ENCODE results near the gene CLDN10.
"Not testable (repeated sequence)": the region's sequence is repeated elsewhere in the genome, so short reads cannot be mapped to it uniquely, and the experiment has no call there.

CLDN10 gene

DNA sequence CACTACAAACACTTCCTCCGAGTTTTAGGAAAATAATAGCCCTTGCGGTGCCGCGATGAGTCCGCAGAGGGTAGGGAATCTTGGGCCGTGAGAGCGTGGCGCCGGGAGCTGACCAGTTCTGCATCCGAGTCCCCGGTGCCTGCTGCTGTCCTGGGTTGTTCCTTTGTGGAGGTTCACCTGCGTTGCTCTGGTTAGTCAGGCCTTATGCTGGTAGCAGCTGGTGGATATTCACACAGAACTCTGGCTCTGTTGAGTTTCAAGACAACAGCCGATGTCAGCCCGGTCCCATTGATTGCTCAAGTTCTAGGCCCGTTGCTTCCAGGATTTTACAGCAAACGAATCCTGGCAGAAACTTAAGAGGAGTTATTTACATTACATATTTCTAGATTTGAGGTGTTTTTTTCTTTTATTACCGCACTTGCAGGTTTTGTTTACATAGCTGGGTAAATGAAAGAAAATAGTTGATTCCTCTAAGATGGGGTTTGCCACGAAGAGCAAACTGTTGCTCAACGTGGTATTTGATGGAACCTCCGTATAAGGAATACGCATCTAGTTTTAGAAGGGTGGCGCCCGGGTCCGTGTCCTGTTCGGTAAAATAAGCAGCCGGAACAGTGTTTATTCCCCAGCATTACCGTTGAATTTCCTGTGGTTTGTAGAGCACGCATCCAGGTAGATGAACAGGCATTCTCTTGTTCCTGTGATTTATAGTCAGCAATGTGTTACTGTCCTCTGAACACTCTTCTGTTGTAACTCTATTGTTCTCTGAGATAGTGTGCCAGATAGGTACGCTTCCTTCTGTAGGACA, 1.3 kb downstream of the CLDN10 start:
- FAIRE-seq (no peak), DNase-seq (ENCODE audit: insufficient read length, low spot score) (no peak)
- TF ChIP-seq, protein P1, sequence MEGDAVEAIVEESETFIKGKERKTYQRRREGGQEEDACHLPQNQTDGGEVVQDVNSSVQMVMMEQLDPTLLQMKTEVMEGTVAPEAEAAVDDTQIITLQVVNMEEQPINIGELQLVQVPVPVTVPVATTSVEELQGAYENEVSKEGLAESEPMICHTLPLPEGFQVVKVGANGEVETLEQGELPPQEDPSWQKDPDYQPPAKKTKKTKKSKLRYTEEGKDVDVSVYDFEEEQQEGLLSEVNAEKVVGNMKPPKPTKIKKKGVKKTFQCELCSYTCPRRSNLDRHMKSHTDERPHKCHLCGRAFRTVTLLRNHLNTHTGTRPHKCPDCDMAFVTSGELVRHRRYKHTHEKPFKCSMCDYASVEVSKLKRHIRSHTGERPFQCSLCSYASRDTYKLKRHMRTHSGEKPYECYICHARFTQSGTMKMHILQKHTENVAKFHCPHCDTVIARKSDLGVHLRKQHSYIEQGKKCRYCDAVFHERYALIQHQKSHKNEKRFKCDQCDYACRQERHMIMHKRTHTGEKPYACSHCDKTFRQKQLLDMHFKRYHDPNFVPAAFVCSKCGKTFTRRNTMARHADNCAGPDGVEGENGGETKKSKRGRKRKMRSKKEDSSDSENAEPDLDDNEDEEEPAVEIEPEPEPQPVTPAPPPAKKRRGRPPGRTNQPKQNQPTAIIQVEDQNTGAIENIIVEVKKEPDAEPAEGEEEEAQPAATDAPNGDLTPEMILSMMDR (IDR thresholded peaks at IDR 0.05; ENCODE audit: insufficient read depth, missing control alignments), result no peak

DNA sequence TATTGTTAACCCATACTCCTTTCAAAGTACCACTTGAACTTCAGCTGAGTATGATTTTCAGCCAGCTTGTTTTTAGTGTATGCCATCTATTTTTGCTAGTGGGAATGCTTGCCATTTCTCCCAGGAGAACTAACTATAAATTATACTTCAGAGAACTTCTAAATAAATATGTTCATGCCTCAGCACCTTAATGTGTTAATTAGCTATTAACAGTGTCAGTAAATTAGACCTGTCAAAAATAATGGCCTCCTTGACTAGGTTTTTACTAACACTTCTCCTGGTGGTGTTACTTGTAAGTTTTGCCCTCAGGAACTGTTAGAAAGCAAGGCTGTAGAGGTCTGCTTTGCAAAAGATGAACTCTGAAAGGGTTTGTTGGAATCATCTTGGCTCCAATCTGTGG, 4.5 kb downstream of the CLDN10 start:
- FAIRE-seq (no peak), DNase-seq (ENCODE audit: insufficient read length, low spot score) (no peak)
- TF ChIP-seq, protein P1 (IDR thresholded peaks at IDR 0.05; ENCODE audit: insufficient read depth, missing control alignments), result no peak

DNA sequence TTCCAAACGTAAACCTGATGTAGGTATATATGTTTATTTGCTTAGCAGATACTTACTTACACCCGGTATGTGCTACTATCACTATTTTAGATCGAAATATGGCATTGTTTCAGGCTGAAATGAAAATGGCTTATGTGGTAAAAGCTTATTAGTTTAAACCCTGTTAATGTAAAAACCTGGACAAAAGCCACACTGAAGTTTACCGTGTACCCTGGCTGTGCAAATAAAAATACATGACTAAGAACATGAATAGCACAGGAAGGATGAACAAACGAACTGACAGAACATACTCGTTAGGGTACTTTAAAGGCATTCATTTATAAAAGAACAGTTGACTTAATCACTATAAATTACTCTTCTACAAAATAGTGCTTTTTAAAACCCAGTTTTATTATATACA, 6.6 kb downstream of the CLDN10 start:
- FAIRE-seq, result no peak
- TF ChIP-seq, protein P1 (IDR thresholded peaks at IDR 0.05; ENCODE audit: insufficient read depth, missing control alignments), result no peak
- DNase-seq (ENCODE audit: insufficient read length, low spot score), result no peak

DNA sequence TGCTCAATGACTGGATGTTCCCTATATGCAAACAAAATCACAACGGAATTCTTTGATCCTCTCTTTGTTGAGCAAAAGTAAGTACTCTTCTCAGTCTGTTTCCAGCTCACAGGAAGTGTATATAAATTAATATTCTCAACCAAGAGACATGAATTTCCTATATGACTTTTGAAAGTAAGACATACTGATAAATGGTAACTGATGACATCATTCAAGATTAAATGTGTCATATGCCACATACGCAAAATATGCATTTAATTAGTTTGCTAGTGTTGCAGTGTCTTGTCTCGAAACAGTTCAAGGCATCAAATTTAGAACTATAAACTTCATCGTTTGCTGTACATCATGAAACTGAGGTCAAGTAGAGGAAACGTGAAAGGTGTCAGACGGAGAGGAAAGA, 7.9 kb downstream of the CLDN10 start:
- DNase-seq (ENCODE audit: insufficient read length, low spot score) (no peak), FAIRE-seq (no peak)
- TF ChIP-seq, protein P1 (IDR thresholded peaks at IDR 0.05; ENCODE audit: insufficient read depth, missing control alignments), result no peak

DNA sequence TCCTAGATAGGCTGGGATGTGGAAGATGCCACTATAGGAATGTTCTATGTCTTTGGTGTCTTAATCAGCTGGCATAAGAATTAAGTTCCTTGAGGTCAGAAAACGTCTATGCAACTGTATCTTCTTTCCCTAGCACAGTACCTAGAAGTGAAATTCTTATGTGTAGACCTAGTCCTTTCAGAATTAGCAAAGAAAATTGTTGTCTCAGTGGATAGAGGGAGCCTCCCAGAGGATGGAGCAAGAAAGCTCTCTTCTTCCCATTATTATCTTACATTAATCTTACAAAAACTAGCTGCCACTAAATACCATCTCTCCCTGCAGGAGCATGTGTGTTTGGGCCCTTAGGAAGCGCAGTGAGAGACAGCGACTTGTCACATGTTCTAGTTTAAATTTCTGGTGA, 11.6 kb downstream of the CLDN10 start:
- FAIRE-seq, result no peak
- DNase-seq (ENCODE audit: insufficient read length, low spot score), result no peak
- TF ChIP-seq, protein P1 (IDR thresholded peaks at IDR 0.05; ENCODE audit: insufficient read depth, missing control alignments), result no peak

DNA sequence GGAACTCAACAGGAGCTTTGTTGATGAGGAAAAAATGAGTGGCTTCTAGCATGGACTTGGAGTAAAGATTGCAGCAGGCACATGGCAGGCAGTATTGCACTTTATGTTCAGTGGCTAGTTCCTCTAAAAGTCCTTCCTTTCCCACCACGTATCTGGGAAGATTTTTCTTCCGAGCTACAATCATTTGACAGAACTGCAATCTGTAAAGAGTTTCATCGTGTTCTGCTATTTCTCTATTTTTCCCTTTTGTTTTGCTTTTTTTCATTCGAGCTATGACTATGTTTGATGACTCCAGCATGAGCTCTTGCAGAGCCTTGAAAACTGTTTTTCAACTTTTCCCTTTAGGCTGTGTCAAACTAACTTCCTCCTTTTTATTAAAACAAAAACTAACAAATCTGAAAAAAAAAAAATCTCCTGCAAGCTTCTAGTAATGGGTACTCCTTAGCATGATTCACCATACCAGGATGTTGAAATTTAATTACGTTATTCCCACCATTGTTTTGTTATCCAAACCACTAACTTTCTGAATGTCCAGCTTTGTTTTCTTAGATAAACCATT, 12.3 kb downstream of the CLDN10 start:
- TF ChIP-seq, protein P1 (IDR thresholded peaks at IDR 0.05; ENCODE audit: insufficient read depth, missing control alignments), result no peak
- no peak for FAIRE-seq
- no peak for DNase-seq (ENCODE audit: insufficient read length, low spot score)

DNA sequence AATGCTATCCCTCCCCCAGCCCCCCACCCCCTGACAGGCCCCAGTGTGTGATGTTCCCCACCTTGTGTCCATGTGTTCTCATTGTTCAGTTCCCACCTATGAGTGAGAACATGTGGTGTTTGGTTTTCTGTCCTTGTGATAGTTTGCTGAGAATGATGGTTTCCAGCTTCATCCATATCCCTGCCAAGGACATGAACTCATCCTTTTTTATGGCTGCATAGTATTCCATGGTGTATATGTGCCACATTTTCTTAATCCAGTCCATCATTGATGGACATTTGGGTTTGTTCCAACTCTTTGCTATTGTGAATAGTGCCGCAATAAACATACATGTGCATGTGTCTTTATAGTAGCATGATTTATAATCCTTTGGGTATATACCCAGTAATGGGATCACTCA, 13.2 kb downstream of the CLDN10 start:
- not testable (repeated sequence) for DNase-seq (ENCODE audit: insufficient read length, low spot score); FAIRE-seq

Measured in D721Med (cell line).